HG02981 (cell line): Measurements from ENCODE around the gene FNIP1.
"Not testable (repeated sequence)": the region's sequence is repeated elsewhere in the genome, so short reads cannot be mapped to it uniquely, and the experiment has no call there.

Experiments used
- ATAC-seq: cut with Tn5 transposase; IDR thresholded peaks from one replicate; pipeline ENCODE4 v1.9.1; 2021; ENCODE audit warnings: mild to moderate bottlenecking, moderate library complexity; ENCODE audit not compliant: unreplicated experiment

Gene FNIP1

GRCh38 chr5:131754363-131754762 is 42.5 kb downstream of the FNIP1 start:
- ATAC-seq, result no peak

GRCh38 chr5:131751506-131751905 is 45.3 kb downstream of the FNIP1 start:
- no peak for ATAC-seq

- ATAC-seq, result no peak
These were observed 46.9 kb downstream of the FNIP1 start for GRCh38 chr5:131749723-131750470.

- no peak for ATAC-seq
These were observed 47.7 kb downstream of the FNIP1 start for GRCh38 chr5:131749138-131749537.

GRCh38 chr5:131747180-131748105 is 49.4 kb downstream of the FNIP1 start:
- ATAC-seq, result peak; percentile 82

- ATAC-seq, result no peak
These were observed 50.4 kb downstream of the FNIP1 start for GRCh38 chr5:131746423-131746822.

- no peak for ATAC-seq
These were observed 51.1 kb downstream of the FNIP1 start for GRCh38 chr5:131745703-131746102.

GRCh38 chr5:131745155-131745554 is 51.7 kb downstream of the FNIP1 start:
- no peak for ATAC-seq

GRCh38 chr5:131740477-131740876 is 56.3 kb downstream of the FNIP1 start:
- ATAC-seq, result no peak

GRCh38 chr5:131735393-131735792 is 61.4 kb downstream of the FNIP1 start:
- no peak for ATAC-seq

- ATAC-seq, result not testable (repeated sequence)
These were observed 61.9 kb downstream of the FNIP1 start for GRCh38 chr5:131734939-131735338.

GRCh38 chr5:131729292-131729691 is 67.5 kb downstream of the FNIP1 start:
- ATAC-seq, result not testable (repeated sequence)

GRCh38 chr5:131724089-131724488 is 72.7 kb downstream of the FNIP1 start:
- ATAC-seq, result not testable (repeated sequence)

GRCh38 chr5:131720714-131721113 is 76.1 kb downstream of the FNIP1 start:
- ATAC-seq, result no peak

GRCh38 chr5:131719564-131719963 is 77.3 kb downstream of the FNIP1 start:
- ATAC-seq, result no peak

GRCh38 chr5:131718487-131719014 is 78.3 kb downstream of the FNIP1 start:
- no peak for ATAC-seq

- not testable (repeated sequence) for ATAC-seq
These were observed 79.7 kb downstream of the FNIP1 start for GRCh38 chr5:131717164-131717563.

GRCh38 chr5:131716650-131717049 is 80.2 kb downstream of the FNIP1 start:
- no peak for ATAC-seq

GRCh38 chr5:131710391-131710790 is 86.4 kb downstream of the FNIP1 start:
- ATAC-seq, result no peak

GRCh38 chr5:131709043-131709442 is 87.8 kb downstream of the FNIP1 start:
- ATAC-seq, result no peak

GRCh38 chr5:131706281-131706680 is 90.5 kb downstream of the FNIP1 start:
- ATAC-seq, result no peak

- ATAC-seq, result no peak
These were observed 101.9 kb downstream of the FNIP1 start for GRCh38 chr5:131694926-131695325.
